ENCODE data around the gene NAIF1.
"Not testable (repeated sequence)": the region's sequence is repeated elsewhere in the genome, so short reads cannot be mapped to it uniquely, and the experiment has no call there.

NAIF1 gene

DNA sequence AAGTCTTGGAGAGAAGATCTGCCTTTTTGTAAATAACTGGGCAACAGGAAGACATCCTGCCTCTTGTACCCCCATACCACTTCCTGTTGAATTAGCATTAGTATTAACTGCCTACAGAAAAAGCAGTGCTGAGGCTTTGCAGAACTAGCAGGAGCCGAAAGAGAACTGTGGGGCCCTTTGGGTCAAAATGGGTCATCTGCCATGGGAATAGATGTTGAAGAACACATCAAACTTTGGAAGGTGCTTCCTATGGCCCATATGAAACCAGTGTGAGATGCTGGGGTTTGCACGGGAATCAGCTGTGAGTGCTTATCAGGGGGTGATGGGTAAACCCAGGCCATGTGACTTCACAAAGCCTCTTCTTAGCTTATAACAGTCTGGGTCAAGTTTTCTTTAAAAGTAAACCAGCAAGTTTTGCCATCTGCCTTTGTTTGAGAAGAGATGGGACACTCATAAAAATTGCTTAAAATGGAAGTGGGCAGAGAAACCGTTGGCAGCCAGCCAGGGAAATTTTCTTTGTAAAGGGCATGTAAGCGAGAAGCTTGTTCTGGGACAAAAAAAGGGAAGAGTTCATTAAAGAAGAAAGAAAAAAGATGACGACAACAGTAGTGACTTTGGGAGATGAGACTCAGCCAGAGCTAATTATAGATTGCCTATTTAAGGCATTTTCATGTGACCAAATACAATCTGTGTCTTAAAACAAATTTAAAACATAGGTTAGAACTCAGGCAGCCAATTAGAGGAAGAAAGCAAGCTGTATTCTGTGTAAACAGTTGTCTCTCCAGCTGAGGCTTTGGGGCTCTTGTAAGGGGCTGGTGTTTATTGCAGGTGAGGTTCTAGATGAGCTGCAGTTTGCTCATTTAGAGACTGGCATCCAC lies 5.3 kb upstream of the NAIF1 start:
- peak in 1 of 2 experiments; percentile 57 for DNase-seq (ENCODE audit: low read depth in 1 of 2, low spot score in 1 of 2)
- no peak for TF ChIP-seq JUND (IDR thresholded peaks at IDR 0.05; ENCODE audit: low read depth)
- in situ Hi-C loops (cut with HindIII; ENCODE audit: low pct_unique_long_range_greater_than_20kb, low sequenced_read_pairs) = no loop called here

- in situ Hi-C loops (cut with HindIII; ENCODE audit: low pct_unique_long_range_greater_than_20kb, low sequenced_read_pairs); DNase-seq (ENCODE audit: low read depth in 1 of 2, low spot score in 1 of 2): not testable (repeated sequence)
These were observed 4.4 kb upstream of the NAIF1 start for GRCh38 chr9:128071475-128071874.

- TF ChIP-seq JUND (IDR thresholded peaks at IDR 0.05; ENCODE audit: low read depth) = no peak
- DNase-seq (ENCODE audit: low read depth in 1 of 2, low spot score in 1 of 2) = no peak
- in situ Hi-C loops (cut with HindIII; ENCODE audit: low pct_unique_long_range_greater_than_20kb, low sequenced_read_pairs) = no loop called here
These were observed 3.8 kb upstream of the NAIF1 start for GRCh38 chr9:128070874-128071273.

DNA sequence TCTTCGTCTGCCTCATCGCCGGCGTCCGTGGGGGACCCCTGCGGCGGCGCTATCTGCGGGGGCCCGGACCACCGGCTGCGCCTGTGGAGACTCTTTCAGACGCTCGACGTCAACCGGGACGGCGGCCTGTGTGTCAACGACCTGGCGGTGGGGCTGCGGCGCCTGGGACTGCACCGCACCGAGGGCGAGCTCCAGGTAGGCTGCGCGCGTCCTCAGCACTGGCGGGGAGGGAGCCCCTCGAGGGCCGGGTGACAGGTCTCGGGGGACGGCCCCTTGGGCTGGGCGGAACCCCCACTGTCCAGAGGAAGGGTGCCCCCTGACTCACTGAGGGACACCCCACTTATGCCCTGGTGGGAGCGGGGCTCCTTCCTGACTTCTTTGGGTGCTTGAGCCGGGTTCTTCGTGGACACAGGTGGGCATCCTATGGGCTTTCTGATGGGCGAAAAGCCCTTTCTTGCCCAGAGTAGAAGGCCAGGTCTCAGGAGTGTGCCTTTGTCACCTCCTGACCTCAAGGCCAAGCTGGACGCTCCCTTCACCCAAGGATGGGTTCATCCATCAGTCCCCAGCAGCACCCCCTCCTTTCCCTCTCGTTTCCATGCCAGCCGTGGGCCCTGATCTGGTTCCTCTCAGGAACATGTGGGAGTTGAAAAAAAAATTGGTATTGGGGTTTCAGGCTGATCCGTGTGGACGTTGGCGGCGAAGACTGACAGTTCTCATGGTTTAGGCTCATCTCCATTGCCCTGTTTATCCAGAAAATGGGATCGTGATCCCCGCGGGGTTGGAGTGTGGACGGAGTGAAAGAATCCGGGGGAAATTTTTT lies 1.5 kb upstream of the NAIF1 start:
- TF ChIP-seq JUND (IDR thresholded peaks at IDR 0.05; ENCODE audit: low read depth) = no peak
- DNase-seq (ENCODE audit: low read depth in 1 of 2, low spot score in 1 of 2) = peak in 1 of 2 experiments; percentile 28

DNA sequence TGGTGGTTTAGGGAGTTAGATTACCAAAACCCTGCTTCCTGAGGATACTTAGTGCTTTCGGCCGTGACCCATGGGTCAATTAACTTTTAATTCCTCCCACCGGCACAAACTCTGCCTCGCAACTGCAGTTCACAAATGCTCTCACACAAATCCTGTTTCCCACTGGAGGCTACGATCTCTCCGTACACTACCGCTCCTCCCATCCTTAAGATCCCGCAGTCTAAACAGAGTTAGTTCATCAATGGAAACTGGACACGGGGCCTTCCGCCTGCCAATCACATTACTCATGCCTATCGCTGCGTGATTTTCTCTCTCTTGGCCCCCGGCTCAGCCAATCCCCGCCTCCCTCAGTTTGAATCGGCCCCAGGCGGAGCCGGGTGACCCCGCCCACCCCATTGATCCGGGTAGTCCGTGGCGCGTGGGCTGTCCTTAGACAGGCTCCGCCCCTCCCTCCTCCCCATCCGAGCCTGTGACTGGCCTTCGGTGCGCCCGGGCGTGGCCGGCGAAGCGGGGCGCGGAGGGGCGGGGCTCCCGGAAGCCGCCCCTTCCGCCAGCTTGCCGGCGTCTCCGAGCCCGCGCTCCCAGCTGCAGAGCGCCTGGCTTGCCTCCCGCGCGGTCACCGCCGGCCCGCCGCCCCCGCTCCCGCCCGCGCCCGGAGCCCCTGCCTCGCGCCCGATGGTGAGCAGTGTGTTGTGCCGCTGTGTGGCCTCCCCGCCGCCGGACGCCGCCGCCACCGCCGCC lies 695 bp upstream of the NAIF1 start, which contains the start of gene SLC25A25:
Gene SLC25A25, plus strand, starts transcription at position 588 of the 741 bp plus-strand sequence. Its CDS starts 88 bp downstream, at position 676.
- no peak for TF ChIP-seq JUND (IDR thresholded peaks at IDR 0.05; ENCODE audit: low read depth)
- peak; percentile 94 to 100 for DNase-seq (ENCODE audit: low read depth in 1 of 2, low spot score in 1 of 2)
- in situ Hi-C loops (cut with HindIII; ENCODE audit: low pct_unique_long_range_greater_than_20kb, low sequenced_read_pairs) = no loop called here

More for the DNA sequence above, 1.5 kb upstream of the NAIF1 start:
- in situ Hi-C loops (cut with HindIII; ENCODE audit: low pct_unique_long_range_greater_than_20kb, low sequenced_read_pairs) = no loop called here

DNA sequence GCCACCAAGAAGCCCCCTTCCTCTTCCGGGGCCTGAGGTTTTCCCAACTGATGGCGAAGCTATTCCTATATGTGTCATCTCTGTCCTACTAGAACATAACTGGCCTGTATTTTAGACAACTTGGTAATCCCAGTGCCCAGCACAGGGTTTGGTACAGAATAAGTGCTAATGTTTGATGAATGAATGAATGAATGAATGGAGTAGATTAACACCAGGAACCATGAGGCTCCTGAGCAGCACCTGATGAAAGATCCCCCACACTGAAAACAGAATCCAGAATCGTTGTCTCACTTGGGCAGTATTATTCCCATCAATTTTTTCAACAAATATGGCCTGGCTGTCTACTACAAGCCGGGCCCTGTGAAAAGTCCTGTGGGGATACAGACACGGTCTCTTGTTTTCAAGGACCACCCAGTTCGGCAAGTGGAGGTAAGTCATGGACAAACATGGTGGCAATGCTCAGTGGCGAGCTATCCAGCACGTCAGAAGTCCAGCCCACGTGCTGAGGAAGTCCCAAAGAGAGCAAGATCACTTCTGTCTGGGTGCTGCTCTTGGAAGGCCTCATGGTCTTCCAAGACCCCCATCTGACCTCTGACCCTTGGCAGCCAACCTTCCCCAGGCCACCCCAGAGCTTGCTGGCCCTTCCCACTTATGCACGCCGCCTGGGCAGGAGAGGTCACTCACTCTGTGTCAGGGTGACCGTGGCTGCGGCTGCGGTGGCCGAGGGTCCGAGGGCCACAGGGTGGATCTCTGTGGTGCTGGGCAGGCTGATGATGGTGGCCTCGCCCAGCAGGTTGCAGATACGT lies 1.0 kb downstream of the NAIF1 start:
- in situ Hi-C loops (cut with HindIII; ENCODE audit: low pct_unique_long_range_greater_than_20kb, low sequenced_read_pairs) = no loop called here
- no peak for DNase-seq (ENCODE audit: low read depth in 1 of 2, low spot score in 1 of 2)
- no peak for TF ChIP-seq JUND (IDR thresholded peaks at IDR 0.05; ENCODE audit: low read depth)

DNA sequence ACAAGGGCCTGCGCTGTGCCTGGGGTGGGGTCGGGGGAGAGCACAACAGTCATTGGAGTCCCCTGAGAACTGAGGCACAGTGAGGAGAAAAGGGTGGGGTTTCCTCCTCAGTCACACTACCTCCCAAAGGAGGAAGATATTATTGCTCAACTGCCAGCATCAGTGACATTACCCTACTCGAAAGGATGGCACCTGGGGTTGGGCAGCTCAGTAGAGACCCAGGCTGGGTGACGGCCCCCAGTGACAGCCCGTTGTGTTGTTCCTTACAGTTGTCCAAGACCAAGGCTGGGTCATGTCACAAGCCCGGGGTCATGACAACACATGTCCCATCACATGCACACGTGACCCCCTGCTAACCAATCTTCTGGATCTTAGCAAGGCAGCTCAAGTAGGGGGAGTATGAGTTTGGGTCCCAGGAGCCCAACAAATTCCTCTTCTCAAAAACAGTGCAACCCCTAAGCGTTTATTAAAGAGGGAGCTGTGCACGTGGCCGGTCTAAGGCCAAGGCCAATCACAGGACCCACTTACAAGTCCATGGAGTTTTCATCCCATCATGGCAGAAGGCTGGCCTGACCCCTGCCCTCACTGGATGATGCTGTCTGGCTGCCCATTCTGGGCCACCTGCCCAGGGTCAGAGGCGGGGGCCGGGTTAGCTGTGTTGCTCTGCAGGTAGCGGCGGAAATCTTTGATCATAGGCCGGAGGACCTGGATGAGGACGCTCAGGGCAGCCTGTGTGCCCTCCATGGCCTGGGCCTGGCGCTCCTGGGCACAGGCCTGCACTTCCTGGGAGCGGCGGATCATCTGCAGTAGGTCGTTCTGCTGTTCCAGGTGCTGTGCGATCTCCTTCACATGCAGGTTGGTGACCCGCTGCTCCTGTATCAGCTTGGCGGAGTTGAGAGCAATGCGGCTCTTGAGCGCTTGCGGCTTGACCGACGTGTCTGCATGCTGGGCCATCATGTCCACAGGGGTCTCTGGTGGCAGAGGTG lies 4.0 kb downstream of the NAIF1 start:
- in situ Hi-C loops (cut with HindIII; ENCODE audit: low pct_unique_long_range_greater_than_20kb, low sequenced_read_pairs) = no loop called here
- DNase-seq (ENCODE audit: low read depth in 1 of 2, low spot score in 1 of 2) = no peak
- TF ChIP-seq JUND (IDR thresholded peaks at IDR 0.05; ENCODE audit: low read depth) = no peak

DNA sequence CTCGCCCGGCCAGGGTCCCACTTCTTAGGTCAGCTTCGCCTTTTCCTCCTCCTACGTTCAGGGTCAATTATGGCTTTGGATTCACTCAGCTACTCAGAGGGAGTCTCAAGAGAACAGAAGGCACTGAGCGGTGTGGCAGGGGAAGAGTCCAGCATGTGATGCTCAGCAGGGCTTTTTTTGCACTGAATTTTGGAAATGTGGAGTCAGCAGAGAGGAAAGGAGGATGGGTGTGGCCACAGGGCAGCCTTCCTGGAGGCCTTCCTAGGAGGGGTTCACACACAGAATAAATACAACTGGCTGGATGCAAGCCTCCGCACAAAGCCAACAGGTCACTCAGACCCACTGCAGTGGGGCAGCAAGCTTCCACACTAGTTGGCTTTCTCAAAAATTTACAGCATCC lies 4.8 kb downstream of the NAIF1 start:
- no peak for TF ChIP-seq JUND (IDR thresholded peaks at IDR 0.05; ENCODE audit: low read depth)
- in situ Hi-C loops (cut with HindIII; ENCODE audit: low pct_unique_long_range_greater_than_20kb, low sequenced_read_pairs) = no loop called here
- no peak for DNase-seq (ENCODE audit: low read depth in 1 of 2, low spot score in 1 of 2)

GRCh38 chr9:128061275-128061960 lies 5.7 kb downstream of the NAIF1 start:
- in situ Hi-C loops (cut with HindIII; ENCODE audit: low pct_unique_long_range_greater_than_20kb, low sequenced_read_pairs) = no loop called here
- no peak for TF ChIP-seq JUND (IDR thresholded peaks at IDR 0.05; ENCODE audit: low read depth)
- no peak for DNase-seq (ENCODE audit: low read depth in 1 of 2, low spot score in 1 of 2)

DNA sequence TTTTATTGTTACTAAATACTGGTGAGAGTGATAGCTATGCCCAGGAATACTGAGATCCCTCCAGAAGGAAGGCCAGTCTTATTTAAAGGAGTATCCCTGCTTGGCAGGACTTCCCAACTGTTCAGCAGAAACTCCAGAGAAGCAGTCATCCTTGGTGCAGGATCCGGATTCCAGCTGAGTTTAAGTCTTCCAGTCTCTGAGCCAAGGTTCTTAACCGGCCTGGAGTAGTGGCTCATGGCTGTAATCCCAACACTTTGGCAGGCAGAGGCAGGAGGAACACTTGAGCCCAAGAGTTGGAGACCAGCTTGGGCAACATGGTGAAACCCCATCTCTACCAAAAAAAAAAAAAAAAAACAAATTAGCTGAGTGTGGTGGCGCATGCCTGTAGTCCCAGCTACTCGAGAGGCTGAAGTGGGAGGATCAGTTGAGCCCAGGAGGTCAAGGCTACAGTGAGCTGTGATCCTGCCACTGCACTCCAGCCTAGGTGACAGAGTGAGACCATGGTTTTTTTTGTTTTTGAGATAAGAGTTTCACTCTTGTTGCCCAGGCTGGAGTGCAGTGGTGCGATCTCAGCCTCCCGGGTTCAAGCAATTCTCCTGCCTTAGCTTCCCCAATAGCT lies 7.6 kb downstream of the NAIF1 start:
- no peak for TF ChIP-seq JUND (IDR thresholded peaks at IDR 0.05; ENCODE audit: low read depth)
- no peak for DNase-seq (ENCODE audit: low read depth in 1 of 2, low spot score in 1 of 2)
- in situ Hi-C loops (cut with HindIII; ENCODE audit: low pct_unique_long_range_greater_than_20kb, low sequenced_read_pairs) = no loop called here

All from T47D (cell line).